HepG2 (cell line): ENCODE measurements around the gene ZDHHC19. TPM values are rescaled to one million over a fixed set of nuclear protein-coding genes. Genes with fewer than 3 reads are reported as not detected.

Experiments
- ATAC-seq: fragments of 200-7000 bp; cut with Tn5 transposase; 3 replicates; pipeline ENCODE4 v1.9.1; 2020; ENCODE audit warnings: mild to moderate bottlenecking, moderate library complexity
- BruUV-seq: library from RNA; stranded (reverse); fragments of 400-500 nt; replicated peaks from 2 replicates; lab custom pipeline; 2021; lab: Mats Ljungman, UMichigan
- CTCF ChIA-PET: fragments of 300-600 bp; formaldehyde crosslinking; extraction: SDS; loops from one replicate; lab custom pipeline; 2021; ENCODE audit warnings: low total read pairs, inconsistent platforms, low intra/inter-chr PET ratio; lab: Yijun Ruan, JAX
- POLR2A ChIA-PET: fragments of 350-600 bp; sonication (Branson Sonifier 250); formaldehyde crosslinking; loops from one replicate; lab custom pipeline; 2020; ENCODE audit warnings: antibody characterized with exemption, inconsistent platforms; lab: Yijun Ruan, JAX
- DNase-seq: peaks from one replicate; pipeline ENCODE4 v3.0.0-alpha.2; 2015; ENCODE audit warnings: low spot score
- FAIRE-seq: peaks from 3 replicates; lab custom pipeline; 2011; peaks lifted over from hg19 to GRCh38; lab: Jason Lieb, UNC
- H2AFZ ChIP-seq: one replicate; pipeline ENCODE4 v1.6.1; 2011; ENCODE audit warnings: low read length, inconsistent platforms
- H3K27ac ChIP-seq: fragments of 300-600 bp; 3 replicates; pipeline ENCODE4 v1.8.0; 2011; ENCODE audit warnings: mixed run types, mild to moderate bottlenecking, mixed read lengths, low read length, inconsistent platforms; ENCODE audit not compliant: insufficient read depth; ENCODE audit errors: extremely low read length
- H3K27me3 ChIP-seq, 2 experiments: fragments of 200-600 bp in 1 of 2; 2 replicates in 1 of 2; 3 replicates in 1 of 2; pipeline versions ENCODE4 v1.6.0 to v1.8.0; 2011; ENCODE audit warnings: low read length in 2 of 2, mild to moderate bottlenecking in 2 of 2, moderate library complexity in 2 of 2, inconsistent platforms in 1 of 2; ENCODE audit not compliant: insufficient read depth in 2 of 2, control insufficient read depth in 1 of 2
- H3K36me3 ChIP-seq, 2 experiments: fragments of 200-600 bp in 1 of 2; replicated peaks in 1 of 2; 2 replicates in 1 of 2; 3 replicates in 1 of 2; pipeline versions ENCODE4 v1.5.1 to v1.8.0; 2011; ENCODE audit warnings: low read length in 2 of 2, inconsistent platforms in 1 of 2; ENCODE audit not compliant: insufficient read depth in 2 of 2, control insufficient read depth in 1 of 2
- H3K4me1 ChIP-seq: 2 replicates; pipeline ENCODE4 v1.5.1; 2012; ENCODE audit warnings: low read length, inconsistent platforms; ENCODE audit not compliant: insufficient read depth
- H3K4me2 ChIP-seq: 2 replicates; pipeline ENCODE4 v1.6.0; 2011; ENCODE audit warnings: low read depth, low read length, inconsistent platforms
- H3K4me3 ChIP-seq, 3 experiments: fragments of 200-600 bp in 1 of 3; sonication (generic), shearing (Covaris generic) in 1 of 3; replicated peaks in 1 of 3; 2 replicates each; pipeline ENCODE4 v1.5.1; 2011 to 2016; ENCODE audit warnings: low read length in 3 of 3, inconsistent platforms in 2 of 3, low read depth in 2 of 3, mild to moderate bottlenecking in 2 of 3, control low read depth in 1 of 3, mixed read lengths in 1 of 3; ENCODE audit not compliant: insufficient read depth in 1 of 3
- H3K79me2 ChIP-seq: one replicate; pipeline ENCODE4 v1.6.1; 2011; ENCODE audit warnings: low read length, inconsistent platforms; ENCODE audit not compliant: insufficient read depth
- H3K9ac ChIP-seq: 2 replicates; pipeline ENCODE4 v1.6.0; 2011; ENCODE audit warnings: mild to moderate bottlenecking, low read depth, low read length, inconsistent platforms; ENCODE audit not compliant: insufficient read depth
- H3K9me3 ChIP-seq: 2 replicates; pipeline ENCODE4 v1.5.1; 2012; ENCODE audit warnings: mild to moderate bottlenecking, low read length
- H4K20me1 ChIP-seq: 2 replicates; pipeline ENCODE4 v1.6.0; 2011; ENCODE audit warnings: inconsistent platforms, mild to moderate bottlenecking, low read length, moderate library complexity; ENCODE audit not compliant: insufficient read depth
- ARID4A ChIP-seq: sonication (generic); formaldehyde crosslinking; IDR thresholded peaks from 2 replicates; pipeline ENCODE4 v1.5.0; 2020; ENCODE audit warnings: mild to moderate bottlenecking, missing genetic modification reagents, borderline replicate concordance
- GZF1 ChIP-seq: sonication (generic); formaldehyde crosslinking; IDR thresholded peaks from 2 replicates; pipeline ENCODE4 v1.5.1; 2020; ENCODE audit warnings: mild to moderate bottlenecking, missing genetic modification reagents
- RNF2 ChIP-seq: fragments of 450-650 bp; conservative IDR thresholded peaks from 2 replicates; pipeline ENCODE4 v1.6.1; 2016; ENCODE audit warnings: low read depth
- ZNF10 ChIP-seq: sonication (generic); formaldehyde crosslinking; IDR thresholded peaks from 2 replicates; pipeline ENCODE4 v1.4.0; 2020; ENCODE audit warnings: mild to moderate bottlenecking, low read depth, missing genetic modification reagents, borderline replicate concordance
- WGBS: methylation state at CpG from one replicate; pipeline ENCODE4 v1.1.6; 2017; ENCODE audit warnings: low lambda C conversion rate; 5-methylcytosine and 5-hydroxymethylcytosine counted together
- in situ Hi-C: cut with HindIII; loops from 2 replicates; pipeline ENCODE4 v1.10.0; 2017; ENCODE audit warnings: low pct_unique_long_range_greater_than_20kb; ENCODE audit not compliant: extremely low pct_ligation_motif_present
- intact Hi-C: fragments of 100-400 bp; cut with micrococcal nuclease; formaldehyde crosslinking; loops from one replicate; pipeline ENCODE4 v1.10.0; 2022; ENCODE audit not compliant: unreplicated experiment
- polyA plus RNA-seq, 8 experiments: library from polyadenylated mRNA; depleted of rRNA in 3 of 8; stranded (reverse) in 7 of 8; unstranded in 1 of 8; fragments of >200 nt; fragmentation: Illumina TruSeq in 4 of 8; extraction: Trizol in 4 of 8; gene quantifications; 2 replicates each; pipeline versions ENCODE4 v1.2.1 to v1.2.3, GENCODE V29; 2011 to 2016; ENCODE audit warnings: low read depth in 4 of 8, missing spikeins in 1 of 8, mixed read lengths in 1 of 8; ENCODE audit not compliant: insufficient read depth in 1 of 8
- total RNA-seq, 5 experiments: library from RNA; depleted of rRNA; stranded (reverse); fragments of >200 nt; fragmentation: Illumina TruSeq; extraction: Trizol; gene quantifications; 2 replicates each; pipeline ENCODE4 v1.2.3, GENCODE V29; 2016; ENCODE audit warnings: low read depth in 1 of 5

ZDHHC19 gene
- total and polyA plus RNA-seq, 2 of the 13 experiments (the other 11 are each of a cell fraction or from before 2014, with no cell fraction given), result 0.22 to 0.53 TPM

- TF ChIP-seq ARID4A (CRISPR knock-in tag) (no peak), GZF1 (no peak)
Observed at GRCh38 chr3:196168808-196169391, 42.3 kb downstream of the ZDHHC19 start (continued).

- no peak overlapping the region for H3K4me2 ChIP-seq
- no peaks in the 10 kb centered on the region for H4K20me1 ChIP-seq
- no peak overlapping the region for H3K9ac ChIP-seq
- TF ChIP-seq ZNF10 (CRISPR knock-in tag), result no peak
- TF ChIP-seq RNF2, result no peak
- TF ChIP-seq, all 625 proteins: peak for 0
- DNase-seq, result no peak
- H3K27ac ChIP-seq, result no peak overlapping the region
- no peaks in the 10 kb centered on the region for H3K36me3 ChIP-seq
- H3K27me3 ChIP-seq, result no peaks in the 10 kb centered on the region; a peak in 3 of 5 replicates
- peaks cover 44% of the 10 kb centered on the region for H3K4me1 ChIP-seq
- H3K79me2 ChIP-seq, result no peaks in the 10 kb centered on the region
- intact Hi-C loops, result no loop called here
- no peak for FAIRE-seq
- H3K9me3 ChIP-seq, result no peaks in the 10 kb centered on the region
- CTCF ChIA-PET, result no interaction called here
- in situ Hi-C loops, result no loop called here
- no TSS peak for BruUV-seq
- no peak for ATAC-seq
- no peak overlapping the region for H2AFZ ChIP-seq
- POLR2A ChIA-PET, result no interaction called here
- H3K4me3 ChIP-seq, result no peak overlapping the region
- 58% methylated on average over 7 of the region's 7 CpGs for WGBS
Observed at GRCh38 chr3:196166741-196167140, 44.5 kb downstream of the ZDHHC19 start.
